HCT116 (cell line): Measurements from ENCODE around the gene APP. TPM values are rescaled to one million over a fixed set of nuclear protein-coding genes. Genes with fewer than 3 reads are reported as not detected.

ENCODE experiments used
- ATAC-seq: fragments of 200-7000 bp; cut with Tn5 transposase; 2 replicates; pipeline ENCODE4 v1.9.1; 2020; ENCODE audit warnings: mild to moderate bottlenecking, moderate library complexity
- BruUV-seq: library from RNA; stranded (reverse); fragments of 400-500 nt; replicated peaks from 2 replicates; lab custom pipeline; 2021; lab: Mats Ljungman, UMichigan
- CTCF ChIA-PET: fragments of 300-600 bp; sonication (Branson Sonifier 250); formaldehyde crosslinking; loops from one replicate; lab custom pipeline; 2021; ENCODE audit warnings: antibody characterized with exemption; lab: Charles Lee
- POLR2A ChIA-PET: fragments of 300-600, 350-600 bp; sonication (Branson Sonifier 250); formaldehyde crosslinking; loops from one replicate; lab custom pipeline; 2021; ENCODE audit warnings: antibody characterized with exemption; lab: Charles Lee
- RAD21 ChIA-PET, 2 experiments: fragments of 300-600 bp; sonication (Branson Sonifier 250); formaldehyde crosslinking; loops; one replicate each; lab custom pipeline; 2023; ENCODE audit warnings: low total read pairs in 2 of 2; ENCODE audit not compliant: uncharacterized antibody in 2 of 2, unreplicated experiment in 2 of 2, low non-redundant PET in 1 of 2; lab: Charles Lee
- DNase-seq: peaks from one replicate; pipeline ENCODE4 v3.0.0-alpha.2; 2010; ENCODE audit warnings: low read depth, low spot score
- H2AFZ ChIP-seq: fragments of 200-600 bp; shearing (Covaris generic), sonication (generic); 2 replicates; pipeline ENCODE4 v1.6.1; 2017; ENCODE audit warnings: low read depth, mixed run types, mixed read lengths, antibody characterized with exemption, low read length; ENCODE audit not compliant: poor library complexity, severe bottlenecking
- H3K27ac ChIP-seq: 2 replicates; pipeline ENCODE4 v1.5.1; 2012; ENCODE audit warnings: low read depth, low read length
- H3K27me3 ChIP-seq: fragments of 200-600 bp; sonication (generic); 2 replicates; pipeline ENCODE4 v1.6.1; 2016; ENCODE audit warnings: mixed run types, low read length, mixed read lengths; ENCODE audit not compliant: insufficient read depth
- H3K36me3 ChIP-seq, 2 experiments: fragments of 200-500 bp in 1 of 2; fragments of 200-600 bp in 1 of 2; sonication (Bioruptor generic) in 1 of 2; sonication (generic) in 1 of 2; 2 replicates each; pipeline versions ENCODE4 v1.5.1 to v1.6.1; 2014 to 2016; ENCODE audit warnings: low read length in 2 of 2, inconsistent platforms in 1 of 2, mixed read lengths in 1 of 2, mixed run types in 1 of 2; ENCODE audit not compliant: insufficient read depth in 2 of 2, control insufficient read depth in 1 of 2
- H3K4me1 ChIP-seq, 2 experiments: fragments of 200-600 bp in 1 of 2; sonication (generic) in 1 of 2; 2 replicates each; pipeline versions ENCODE4 v1.5.1 to v1.6.1; 2012 to 2017; ENCODE audit warnings: low read length in 2 of 2, inconsistent platforms in 1 of 2, mild to moderate bottlenecking in 1 of 2, mixed read lengths in 1 of 2, mixed run types in 1 of 2, moderate library complexity in 1 of 2; ENCODE audit not compliant: insufficient read depth in 2 of 2, control insufficient read depth in 1 of 2
- H3K4me2 ChIP-seq: fragments of 200-600 bp; sonication (generic); 2 replicates; pipeline ENCODE4 v1.6.1; 2017; ENCODE audit warnings: mixed run types, low read length, mixed read lengths
- H3K4me3 ChIP-seq, 2 experiments: fragments of 200-600 bp in 1 of 2; sonication (generic) in 1 of 2; replicated peaks in 1 of 2; 2 replicates each; pipeline ENCODE4 v1.5.1; 2011 to 2016; ENCODE audit warnings: low read length in 2 of 2, control low read depth in 1 of 2, low read depth in 1 of 2, mild to moderate bottlenecking in 1 of 2, mixed read lengths in 1 of 2, mixed run types in 1 of 2
- H3K79me2 ChIP-seq: fragments of 200-600 bp; sonication (generic); 2 replicates; pipeline ENCODE4 v1.6.1; 2017; ENCODE audit warnings: mild to moderate bottlenecking, mixed run types, low read length, moderate library complexity, mixed read lengths; ENCODE audit not compliant: insufficient read depth
- H3K9ac ChIP-seq: fragments of 200-600 bp; sonication (generic); 2 replicates; pipeline ENCODE4 v1.6.1; 2016; ENCODE audit warnings: low read length, mixed read lengths
- H3K9me2 ChIP-seq: fragments of 200-600 bp; sonication (generic), shearing (Covaris generic); 2 replicates; pipeline ENCODE4 v1.6.1; 2017; ENCODE audit warnings: mixed run types, mild to moderate bottlenecking, moderate library complexity; ENCODE audit not compliant: insufficient read depth
- H3K9me3 ChIP-seq, 2 experiments: fragments of 200-500 bp in 1 of 2; fragments of 200-600 bp in 1 of 2; sonication (Bioruptor generic) in 1 of 2; sonication (generic) in 1 of 2; 2 replicates each; pipeline ENCODE4 v1.6.1; 2014 to 2017; ENCODE audit warnings: low read length in 2 of 2, mixed read lengths in 2 of 2, inconsistent platforms in 1 of 2, low read depth in 1 of 2, mild to moderate bottlenecking in 1 of 2, mixed run types in 1 of 2, moderate library complexity in 1 of 2; ENCODE audit not compliant: control insufficient read depth in 1 of 2, insufficient read depth in 1 of 2
- H4K20me1 ChIP-seq: fragments of 200-600 bp; sonication (generic), shearing (Covaris generic); 2 replicates; pipeline ENCODE4 v1.6.1; 2017; ENCODE audit warnings: mixed run types, mild to moderate bottlenecking, moderate library complexity; ENCODE audit not compliant: insufficient read depth
- CBX3 ChIP-seq: IDR thresholded peaks from 2 replicates; pipeline ENCODE4 v1.6.1; 2012; ENCODE audit warnings: low read depth
- CEBPB ChIP-seq: IDR thresholded peaks from 2 replicates; pipeline ENCODE4 v1.6.1; 2012; ENCODE audit warnings: low read depth
- CTCF ChIP-seq, 3 experiments: fragments of 200-600 bp in 1 of 3; sonication (generic) in 1 of 3; IDR thresholded peaks in 2 of 3; conservative IDR thresholded peaks in 1 of 3; 2 replicates each; pipeline ENCODE4 v1.5.1; 2012 to 2017; ENCODE audit warnings: low read depth in 2 of 3, low read length in 2 of 3, antibody characterized with exemption in 1 of 3, borderline replicate concordance in 1 of 3, control low read depth in 1 of 3, mild to moderate bottlenecking in 1 of 3, mixed read lengths in 1 of 3, mixed run types in 1 of 3, moderate library complexity in 1 of 3; ENCODE audit not compliant: insufficient read depth in 1 of 3
- ELF1 ChIP-seq: IDR thresholded peaks from 2 replicates; pipeline ENCODE4 v1.6.1; 2012; ENCODE audit warnings: low read depth, borderline replicate concordance
- EZH2 ChIP-seq: fragments of 200-600 bp; sonication (generic); IDR thresholded peaks from 2 replicates; pipeline ENCODE4 v1.6.1; 2017; ENCODE audit warnings: antibody characterized with exemption, mixed run types
- EZH2phosphoT487 ChIP-seq: fragments of 200-600 bp; IDR thresholded peaks from 2 replicates; pipeline ENCODE4 v1.6.1; 2018; ENCODE audit warnings: antibody characterized with exemption, borderline replicate concordance
- FOSL1 ChIP-seq: IDR thresholded peaks from 2 replicates; pipeline ENCODE4 v1.6.1; 2012; ENCODE audit warnings: low read depth
- JUND ChIP-seq: IDR thresholded peaks from 2 replicates; pipeline ENCODE4 v1.6.1; 2012
- RAD21 ChIP-seq: IDR thresholded peaks from 2 replicates; pipeline ENCODE4 v1.6.1; 2012; ENCODE audit warnings: low read depth, mild to moderate bottlenecking
- REST ChIP-seq: IDR thresholded peaks from 2 replicates; pipeline ENCODE4 v1.6.1; 2012; ENCODE audit warnings: low read depth
- SIN3A ChIP-seq: IDR thresholded peaks from 2 replicates; pipeline ENCODE4 v1.6.1; 2012; ENCODE audit warnings: low read depth
- TCF7L2 ChIP-seq: IDR thresholded peaks from 2 replicates; pipeline ENCODE4 v1.7.0; 2011; ENCODE audit warnings: borderline replicate concordance, inconsistent platforms; ENCODE audit not compliant: insufficient read depth, insufficient read length; ENCODE audit errors: extremely low read depth
- YY1 ChIP-seq: IDR thresholded peaks from 2 replicates; pipeline ENCODE4 v1.6.1; 2011; ENCODE audit warnings: low read length, low read depth, moderate library complexity, mild to moderate bottlenecking; ENCODE audit not compliant: insufficient replicate concordance; ENCODE audit errors: extremely low read depth
- ZBTB33 ChIP-seq: IDR thresholded peaks from 2 replicates; pipeline ENCODE4 v1.6.1; 2011; ENCODE audit warnings: mild to moderate bottlenecking, low read length, moderate library complexity; ENCODE audit not compliant: insufficient replicate concordance; ENCODE audit errors: extremely low read depth
- ZFX ChIP-seq: fragments of 450-650 bp; IDR thresholded peaks from 2 replicates; pipeline ENCODE4 v1.6.1; 2017
- ZNF274 ChIP-seq: fragments of 200-500 bp; sonication (Bioruptor generic); IDR thresholded peaks from 2 replicates; pipeline ENCODE4 v1.6.1; 2014; ENCODE audit warnings: mild to moderate bottlenecking, low read depth, low read length, inconsistent platforms
- intact Hi-C: fragments of 100-400 bp; cut with micrococcal nuclease; formaldehyde crosslinking; loops from 2 replicates; pipeline ENCODE4 v1.10.0; 2022
- total RNA-seq: library from RNA; stranded (reverse); gene quantifications from one replicate; pipeline ENCODE4 v1.2.1, GENCODE V29; 2021; ENCODE audit not compliant: unreplicated experiment
- TF ChIP-seq, protein P1 (sequence below): IDR thresholded peaks from 2 replicates; pipeline ENCODE4 v1.6.1; 2012

Gene APP
- total RNA-seq, 1 experiment from 2014 or later, result 267 TPM

GRCh38 chr21:26179501-26179900 is 8.9 kb upstream of the APP start:
- Histone ChIP-seq H3K36me3 (no peaks in the 10 kb centered on the region), H3K27ac (no peak overlapping the region), H4K20me1 (no peaks in the 10 kb centered on the region), H3K27me3 (no peaks in the 10 kb centered on the region), H3K9me2 (no peaks in the 10 kb centered on the region; the same call in 1 of the 2 replicates), H3K4me3 (no peak overlapping the region), H3K79me2 (no peaks in the 10 kb centered on the region), H3K9me3 (no peaks in the 10 kb centered on the region), H2AFZ (no peak overlapping the region), H3K9ac (no peak overlapping the region), H3K4me1 (no peaks in the 10 kb centered on the region), H3K4me2 (no peak overlapping the region)
- ATAC-seq (no peak), DNase-seq (no peak)
- RAD21 ChIA-PET, result no interaction called here
- TF ChIP-seq SIN3A (no peak), RAD21 (no peak), ZNF274 (no peak), CEBPB (no peak), JUND (no peak), ZBTB33 (no peak), ZFX (no peak), CBX3 (no peak), CTCF (IDR thresholded peaks at IDR 0.05 in 2 of 3, conservative IDR thresholded peaks at IDR 0.05 in 1 of 3; ENCODE audit: borderline replicate concordance in 1 of 3, insufficient read depth in 1 of 3, low read depth in 2 of 3, low read length in 2 of 3) (no peak), REST (no peak), EZH2 (no peak), YY1 (no peak), ELF1 (no peak), EZH2phosphoT487 (no peak), TCF7L2 (no peak), FOSL1 (no peak)
- TF ChIP-seq, protein P1, sequence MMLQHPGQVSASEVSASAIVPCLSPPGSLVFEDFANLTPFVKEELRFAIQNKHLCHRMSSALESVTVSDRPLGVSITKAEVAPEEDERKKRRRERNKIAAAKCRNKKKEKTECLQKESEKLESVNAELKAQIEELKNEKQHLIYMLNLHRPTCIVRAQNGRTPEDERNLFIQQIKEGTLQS, result no peak
- POLR2A ChIA-PET, result no interaction called here
- BruUV-seq, result no TSS peak
- CTCF ChIA-PET, result no interaction called here
- intact Hi-C loops, result no loop called here
